ENCODE data around the gene RBM4.

RBM4 gene

GRCh38 chr11:66632952-66633351 lies 5.6 kb upstream of the RBM4 start:
- Histone ChIP-seq H3K9me3 (ENCODE audit: insufficient read depth, low read depth, low read length) (no peaks in the 10 kb centered on the region), H3K4me3 (ENCODE audit: low read length, poor library complexity, severe bottlenecking) (no peak overlapping the region), H3K79me2 (ENCODE audit: insufficient read depth, low read length) (peaks cover 100% of the 10 kb centered on the region), H3F3A (ENCODE audit: low read depth) (peaks cover 13% of the 10 kb centered on the region), H3K36me3 (ENCODE audit: insufficient read depth, low read length) (peaks cover 58% of the 10 kb centered on the region), H3K9me2 (replicated peaks; ENCODE audit: low read depth, low read length) (no peaks in the 10 kb centered on the region), H3K27me3 (ENCODE audit: insufficient read depth, low read length, poor library complexity, severe bottlenecking) (no peaks in the 10 kb centered on the region), H4K20me1 (ENCODE audit: insufficient read depth, low read length, poor library complexity, severe bottlenecking) (peaks cover 75% of the 10 kb centered on the region), H3K9ac (ENCODE audit: low read depth, low read length, poor library complexity, severe bottlenecking) (no peak overlapping the region), H3K4me1 (ENCODE audit: insufficient read depth, low read length, poor library complexity, severe bottlenecking) (peaks cover 9% of the 10 kb centered on the region), H2AFZ (ENCODE audit: low read length) (no peak overlapping the region), H3K4me2 (ENCODE audit: low read depth, low read length, poor library complexity, severe bottlenecking) (no peak overlapping the region)
- TF ChIP-seq, protein P1, sequence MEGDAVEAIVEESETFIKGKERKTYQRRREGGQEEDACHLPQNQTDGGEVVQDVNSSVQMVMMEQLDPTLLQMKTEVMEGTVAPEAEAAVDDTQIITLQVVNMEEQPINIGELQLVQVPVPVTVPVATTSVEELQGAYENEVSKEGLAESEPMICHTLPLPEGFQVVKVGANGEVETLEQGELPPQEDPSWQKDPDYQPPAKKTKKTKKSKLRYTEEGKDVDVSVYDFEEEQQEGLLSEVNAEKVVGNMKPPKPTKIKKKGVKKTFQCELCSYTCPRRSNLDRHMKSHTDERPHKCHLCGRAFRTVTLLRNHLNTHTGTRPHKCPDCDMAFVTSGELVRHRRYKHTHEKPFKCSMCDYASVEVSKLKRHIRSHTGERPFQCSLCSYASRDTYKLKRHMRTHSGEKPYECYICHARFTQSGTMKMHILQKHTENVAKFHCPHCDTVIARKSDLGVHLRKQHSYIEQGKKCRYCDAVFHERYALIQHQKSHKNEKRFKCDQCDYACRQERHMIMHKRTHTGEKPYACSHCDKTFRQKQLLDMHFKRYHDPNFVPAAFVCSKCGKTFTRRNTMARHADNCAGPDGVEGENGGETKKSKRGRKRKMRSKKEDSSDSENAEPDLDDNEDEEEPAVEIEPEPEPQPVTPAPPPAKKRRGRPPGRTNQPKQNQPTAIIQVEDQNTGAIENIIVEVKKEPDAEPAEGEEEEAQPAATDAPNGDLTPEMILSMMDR (conservative IDR thresholded peaks at IDR 0.05; ENCODE audit: low read length): no peak
- TF ChIP-seq EZH2phosphoT487 (IDR thresholded peaks at IDR 0.05; ENCODE audit: borderline replicate concordance): no peak

DNA sequence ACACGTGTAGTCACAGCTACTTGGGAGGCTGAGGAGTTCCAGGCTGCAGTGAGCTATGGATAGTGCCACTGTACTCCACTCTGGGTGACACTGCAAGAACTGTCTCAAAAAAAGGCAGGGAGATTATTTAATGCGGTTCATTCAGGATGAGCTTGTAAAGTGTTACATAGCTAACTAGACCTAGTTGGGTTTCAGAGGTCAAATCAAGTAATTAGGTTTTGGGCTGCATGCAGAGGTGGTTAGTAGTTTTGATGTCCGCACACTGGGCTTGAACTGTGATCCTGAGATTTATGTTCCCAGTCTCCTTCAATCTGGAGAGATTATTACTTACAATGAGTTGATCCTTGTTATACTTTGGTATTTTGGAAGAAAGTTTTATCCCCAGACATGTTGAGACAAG lies 2.1 kb upstream of the RBM4 start:
- Histone ChIP-seq H3K9me2 (replicated peaks; ENCODE audit: low read depth, low read length) (no peaks in the 10 kb centered on the region), H3K4me3 (ENCODE audit: low read length, poor library complexity, severe bottlenecking) (no peak overlapping the region), H2AFZ (ENCODE audit: low read length) (no peak overlapping the region), H3K79me2 (ENCODE audit: insufficient read depth, low read length) (peaks cover 96% of the 10 kb centered on the region), H4K20me1 (ENCODE audit: insufficient read depth, low read length, poor library complexity, severe bottlenecking) (peaks cover 72% of the 10 kb centered on the region), H3K36me3 (ENCODE audit: insufficient read depth, low read length) (peaks cover 45% of the 10 kb centered on the region), H3K27me3 (ENCODE audit: insufficient read depth, low read length, poor library complexity, severe bottlenecking) (no peaks in the 10 kb centered on the region), H3K9me3 (ENCODE audit: insufficient read depth, low read depth, low read length) (no peaks in the 10 kb centered on the region), H3K9ac (ENCODE audit: low read depth, low read length, poor library complexity, severe bottlenecking) (no peak overlapping the region), H3K4me2 (ENCODE audit: low read depth, low read length, poor library complexity, severe bottlenecking) (no peak overlapping the region), H3K4me1 (ENCODE audit: insufficient read depth, low read length, poor library complexity, severe bottlenecking) (peaks cover 28% of the 10 kb centered on the region), H3F3A (ENCODE audit: low read depth) (peaks cover 13% of the 10 kb centered on the region)
- TF ChIP-seq, protein P1 (conservative IDR thresholded peaks at IDR 0.05; ENCODE audit: low read length): no peak
- TF ChIP-seq EZH2phosphoT487 (IDR thresholded peaks at IDR 0.05; ENCODE audit: borderline replicate concordance): no peak

- H3K36me3 ChIP-seq (ENCODE audit: insufficient read depth, low read length): peaks cover 48% of the 10 kb centered on the region
- H3K27me3 ChIP-seq (ENCODE audit: insufficient read depth, low read length, poor library complexity, severe bottlenecking): no peaks in the 10 kb centered on the region
- H3F3A ChIP-seq (ENCODE audit: low read depth): peaks cover 13% of the 10 kb centered on the region
- peak overlapping the region; percentile 53; the same call in 1 of the 2 replicates for H2AFZ ChIP-seq (ENCODE audit: low read length)
- no peaks in the 10 kb centered on the region for H3K9me3 ChIP-seq (ENCODE audit: insufficient read depth, low read depth, low read length)
- H3K79me2 ChIP-seq (ENCODE audit: insufficient read depth, low read length): peaks cover 96% of the 10 kb centered on the region
- no peak for TF ChIP-seq EZH2phosphoT487 (IDR thresholded peaks at IDR 0.05; ENCODE audit: borderline replicate concordance)
- TF ChIP-seq, protein P1 (conservative IDR thresholded peaks at IDR 0.05; ENCODE audit: low read length): no peak
- peaks cover 37% of the 10 kb centered on the region for H3K4me1 ChIP-seq (ENCODE audit: insufficient read depth, low read length, poor library complexity, severe bottlenecking)
- peak overlapping the region; percentile 73 for H3K9ac ChIP-seq (ENCODE audit: low read depth, low read length, poor library complexity, severe bottlenecking)
- peak overlapping the region; percentile 95 for H3K4me2 ChIP-seq (ENCODE audit: low read depth, low read length, poor library complexity, severe bottlenecking)
- H4K20me1 ChIP-seq (ENCODE audit: insufficient read depth, low read length, poor library complexity, severe bottlenecking): peaks cover 73% of the 10 kb centered on the region
- peak overlapping the region; percentile 77 for H3K4me3 ChIP-seq (ENCODE audit: low read length, poor library complexity, severe bottlenecking)
- no peaks in the 10 kb centered on the region for H3K9me2 ChIP-seq (replicated peaks; ENCODE audit: low read depth, low read length)
Measured at GRCh38 chr11:66637557-66638176, 836 bp upstream of the RBM4 start.

Data from Loucy (cell line).